H1 (cell line): Measurements from ENCODE around the gene BTBD9. TPM values are rescaled to one million over a fixed set of nuclear protein-coding genes. Genes with fewer than 3 reads are reported as not detected.

Experiments
- CTCF ChIA-PET: fragments of 300-600 bp; sonication (Branson Sonifier 250); formaldehyde crosslinking; loops from one replicate; lab custom pipeline; 2021; ENCODE audit not compliant: partially characterized antibody; lab: Charles Lee
- POLR2A ChIA-PET: fragments of 300-600 bp; sonication (Branson Sonifier 250); formaldehyde crosslinking; loops from one replicate; lab custom pipeline; 2021; ENCODE audit warnings: inconsistent platforms; ENCODE audit not compliant: partially characterized antibody; lab: Charles Lee
- DNase-seq, 2 experiments: peaks; one replicate each; pipeline versions ENCODE4 v3.0.0 to v3.0.0-alpha.2; 2010 to 2022; ENCODE audit warnings: low spot score in 2 of 2, low read depth in 1 of 2, mixed read lengths in 1 of 2
- FAIRE-seq: peaks from 2 replicates; lab custom pipeline; 2011; peaks lifted over from hg19 to GRCh38; lab: Jason Lieb, UNC
- H2AFZ ChIP-seq: 2 replicates; pipeline ENCODE4 v1.8.1; 2012; ENCODE audit warnings: low read length, inconsistent platforms
- H2AK5ac ChIP-seq: 2 replicates; pipeline ENCODE4 v1.6.1; 2013; ENCODE audit warnings: low read depth, low read length
- H2BK120ac ChIP-seq: replicated peaks from 2 replicates; pipeline ENCODE3; 2013; ENCODE audit warnings: low read depth, low read length, inconsistent platforms
- H2BK12ac ChIP-seq: 2 replicates; pipeline ENCODE4 v1.6.1; 2013; ENCODE audit warnings: low read depth, low read length
- H2BK15ac ChIP-seq: 2 replicates; pipeline ENCODE4 v1.6.1; 2013; ENCODE audit warnings: low read length
- H2BK20ac ChIP-seq: 2 replicates; pipeline ENCODE4 v1.6.1; 2013; ENCODE audit warnings: low read length
- H2BK5ac ChIP-seq: 2 replicates; pipeline ENCODE4 v1.6.1; 2013; ENCODE audit warnings: low read depth, low read length
- H3K14ac ChIP-seq: 2 replicates; pipeline ENCODE4 v1.6.1; 2013; ENCODE audit warnings: inconsistent platforms; ENCODE audit not compliant: insufficient read length
- H3K18ac ChIP-seq: 2 replicates; pipeline ENCODE4 v1.6.1; 2013; ENCODE audit warnings: low read length; ENCODE audit errors: extremely low read depth
- H3K23ac ChIP-seq: 2 replicates; pipeline ENCODE4 v1.6.1; 2013; ENCODE audit warnings: inconsistent platforms; ENCODE audit not compliant: insufficient read length
- H3K23me2 ChIP-seq: 2 replicates; pipeline ENCODE4 v1.6.1; 2013; ENCODE audit warnings: low read depth, low read length
- H3K27ac ChIP-seq: 2 replicates; pipeline ENCODE4 v1.6.1; 2011; ENCODE audit warnings: low read depth, low read length, inconsistent platforms
- H3K27me3 ChIP-seq, 4 experiments: replicated peaks in 1 of 4; 1 replicate in 1 of 4; 2 replicates in 3 of 4; pipeline versions ENCODE4 v1.6.1 to v1.8.1; 2011 to 2013; ENCODE audit warnings: low read length in 3 of 4, mild to moderate bottlenecking in 3 of 4, inconsistent platforms in 2 of 4, mixed read lengths in 2 of 4, moderate library complexity in 1 of 4; ENCODE audit not compliant: control insufficient read depth in 3 of 4, insufficient read depth in 3 of 4; ENCODE audit errors: extremely low read depth in 1 of 4
- H3K36me3 ChIP-seq, 4 experiments: 2 replicates each; pipeline versions ENCODE4 v1.6.1 to v1.8.1; 2011 to 2013; ENCODE audit warnings: mild to moderate bottlenecking in 4 of 4, low read length in 3 of 4, moderate library complexity in 2 of 4, control low read depth in 1 of 4, inconsistent platforms in 1 of 4; ENCODE audit not compliant: insufficient read depth in 4 of 4, control insufficient read depth in 2 of 4
- H3K4ac ChIP-seq: replicated peaks from 2 replicates; pipeline ENCODE3; 2013; ENCODE audit warnings: low read length, low read depth, mixed read lengths, inconsistent platforms; ENCODE audit not compliant: insufficient read length
- H3K4me1 ChIP-seq, 4 experiments: replicated peaks in 1 of 4; 1 replicate in 1 of 4; 2 replicates in 3 of 4; pipeline versions ENCODE4 v1.6.1 to v1.8.1; 2011 to 2013; ENCODE audit warnings: low read length in 3 of 4, inconsistent platforms in 2 of 4, mixed read lengths in 1 of 4; ENCODE audit not compliant: insufficient read depth in 4 of 4, control insufficient read depth in 3 of 4
- H3K4me2 ChIP-seq, 2 experiments: 2 replicates each; pipeline versions ENCODE4 v1.6.1 to v1.8.1; 2011 to 2013; ENCODE audit warnings: low read depth in 2 of 2, low read length in 2 of 2, control low read depth in 1 of 2, inconsistent platforms in 1 of 2, mild to moderate bottlenecking in 1 of 2; ENCODE audit not compliant: insufficient read depth in 1 of 2
- H3K4me3 ChIP-seq, 4 experiments: fragments of 200-600, 300-600 bp in 1 of 4; sonication (generic), shearing (Covaris generic), sonication (Bioruptor Twin) in 1 of 4; 2 replicates each; pipeline versions ENCODE4 v1.5.1 to v1.8.1; 2011 to 2016; ENCODE audit warnings: low read length in 4 of 4, low read depth in 3 of 4, control low read depth in 2 of 4, inconsistent platforms in 2 of 4, mild to moderate bottlenecking in 2 of 4, mixed read lengths in 1 of 4, moderate library complexity in 1 of 4; ENCODE audit not compliant: insufficient read depth in 2 of 4; ENCODE audit errors: extremely low read depth in 1 of 4
- H3K56ac ChIP-seq: replicated peaks from 2 replicates; pipeline ENCODE3; 2013; ENCODE audit warnings: low read depth, mild to moderate bottlenecking, mixed read lengths, low read length, inconsistent platforms; ENCODE audit not compliant: insufficient read length
- H3K79me1 ChIP-seq: 2 replicates; pipeline ENCODE4 v1.6.1; 2013; ENCODE audit warnings: low read depth, low read length, control low read depth
- H3K79me2 ChIP-seq, 2 experiments: 2 replicates each; pipeline versions ENCODE4 v1.6.1 to v1.8.1; 2012 to 2013; ENCODE audit warnings: low read length in 2 of 2, mild to moderate bottlenecking in 2 of 2, inconsistent platforms in 1 of 2; ENCODE audit not compliant: insufficient read depth in 2 of 2, control insufficient read depth in 1 of 2
- H3K9ac ChIP-seq, 4 experiments: replicated peaks in 1 of 4; 1 replicate in 1 of 4; 2 replicates in 3 of 4; pipeline versions ENCODE4 v1.6.1 to v1.8.1; 2011 to 2013; ENCODE audit warnings: low read depth in 3 of 4, low read length in 3 of 4, control low read depth in 2 of 4, mild to moderate bottlenecking in 2 of 4, moderate library complexity in 2 of 4, inconsistent platforms in 1 of 4; ENCODE audit errors: extremely low read depth in 1 of 4
- H3K9me3 ChIP-seq, 2 experiments: 2 replicates each; pipeline versions ENCODE4 v1.6.1 to v1.8.1; 2012 to 2013; ENCODE audit warnings: mild to moderate bottlenecking in 2 of 2, moderate library complexity in 2 of 2, control low read depth in 1 of 2, inconsistent platforms in 1 of 2, low read depth in 1 of 2, low read length in 1 of 2, mixed read lengths in 1 of 2; ENCODE audit not compliant: insufficient read depth in 2 of 2
- H4K20me1 ChIP-seq, 2 experiments: replicated peaks in 1 of 2; 2 replicates each; pipeline versions ENCODE3 to v1.8.1; 2011 to 2013; ENCODE audit warnings: inconsistent platforms in 2 of 2, low read length in 2 of 2, mild to moderate bottlenecking in 1 of 2; ENCODE audit not compliant: insufficient read depth in 2 of 2, control insufficient read depth in 1 of 2
- H4K5ac ChIP-seq: 2 replicates; pipeline ENCODE4 v1.6.1; 2013; ENCODE audit warnings: low read length, low read depth, mixed read lengths, inconsistent platforms; ENCODE audit not compliant: insufficient read length
- H4K8ac ChIP-seq: 2 replicates; pipeline ENCODE4 v1.8.0; 2013; ENCODE audit warnings: mild to moderate bottlenecking, moderate library complexity, low read length, inconsistent platforms; ENCODE audit not compliant: insufficient read depth; ENCODE audit errors: extremely low read depth
- H4K91ac ChIP-seq: replicated peaks from 2 replicates; pipeline ENCODE3; 2013; ENCODE audit warnings: low read length, mixed read lengths, inconsistent platforms; ENCODE audit not compliant: insufficient read length
- BACH1 ChIP-seq: IDR thresholded peaks from 2 replicates; pipeline ENCODE4 v1.6.1; 2012; ENCODE audit warnings: low read length, improper control_type of control experiment
- BCL11A ChIP-seq, 2 experiments: IDR thresholded peaks; one replicate each; pipeline ENCODE4 v1.6.1; 2011; ENCODE audit warnings: low read depth in 2 of 2, low read length in 2 of 2, mild to moderate bottlenecking in 2 of 2
- JUN ChIP-seq: IDR thresholded peaks from 2 replicates; pipeline ENCODE4 v1.6.1; 2011; ENCODE audit warnings: low read depth, mild to moderate bottlenecking, improper control_type of control experiment, low read length
- KDM5A ChIP-seq: fragments of 200-600 bp; IDR thresholded peaks from 2 replicates; pipeline ENCODE4 v1.7.1; 2012; ENCODE audit warnings: mild to moderate bottlenecking, low read length, inconsistent platforms, mixed read lengths
- POLR2AphosphoS5 ChIP-seq: IDR thresholded peaks from 2 replicates; pipeline ENCODE4 v1.6.1; 2011; ENCODE audit warnings: low read depth, low read length
- RXRA ChIP-seq: IDR thresholded peaks from 2 replicates; pipeline ENCODE4 v1.6.1; 2011; ENCODE audit warnings: low read depth, mild to moderate bottlenecking, low read length, moderate library complexity; ENCODE audit not compliant: insufficient read depth
- SIX5 ChIP-seq: IDR thresholded peaks from 2 replicates; pipeline ENCODE4 v1.6.1; 2011; ENCODE audit warnings: mild to moderate bottlenecking, low read depth, low read length
- SP1 ChIP-seq: IDR thresholded peaks from 2 replicates; pipeline ENCODE4 v1.6.1; 2011; ENCODE audit warnings: low read depth, low read length
- TCF12 ChIP-seq: IDR thresholded peaks from 2 replicates; pipeline ENCODE4 v1.6.1; 2011; ENCODE audit warnings: low read depth, mild to moderate bottlenecking, low read length
- ZNF274 ChIP-seq: IDR thresholded peaks from 2 replicates; pipeline ENCODE4 v1.7.0; 2012; ENCODE audit warnings: low read length, borderline replicate concordance; ENCODE audit errors: extremely low read depth
- WGBS, 2 experiments: shearing (Covaris generic) in 1 of 2; methylation state at CpG; one replicate each; pipeline versions ENCODE4 v1.1.6 to v1.1.7; 2013 to 2015; ENCODE audit warnings: low lambda C conversion rate in 2 of 2, mixed read lengths in 2 of 2, inconsistent platforms in 1 of 2, low coverage in 1 of 2, missing lambda C conversion rate in 1 of 2; ENCODE audit not compliant: insufficient replicate concordance in 2 of 2, insufficient coverage in 1 of 2, insufficient read length in 1 of 2; ENCODE audit errors: extremely low coverage in 1 of 2, missing lambda C conversion rate in 1 of 2; 5-methylcytosine and 5-hydroxymethylcytosine counted together
- polyA plus RNA-seq, 7 experiments: library from polyadenylated mRNA; depleted of rRNA in 3 of 7; stranded (reverse) in 5 of 7; unstranded in 2 of 7; fragments of >200 nt in 5 of 7; fragments of 200-250 nt in 2 of 7; gene quantifications; 1 replicate in 5 of 7; 2 replicates in 1 of 7; 4 replicates in 1 of 7; pipeline versions ENCODE4 v1.2.1 to v1.2.3, GENCODE V29; 2011 to 2013; ENCODE audit warnings: missing spikeins in 2 of 7, mixed read lengths in 2 of 7
- total RNA-seq: library from RNA; stranded (reverse); fragmentation: NEBNext Ultra II Directional; extraction: Animal tissue kit (Norgen Biotek cat#: 25700); gene quantifications from 2 replicates; pipeline ENCODE4 v1.2.1, GENCODE V29; 2021
- TF ChIP-seq, protein P1 (sequence below): IDR thresholded peaks from 2 replicates; pipeline ENCODE4 v1.6.1; 2012; ENCODE audit warnings: inconsistent platforms
- TF ChIP-seq, protein P2 (sequence below): IDR thresholded peaks from 2 replicates; pipeline ENCODE4 v1.6.1; 2012; ENCODE audit warnings: low read length, inconsistent platforms
- TF ChIP-seq, protein P3 (sequence below): IDR thresholded peaks from 2 replicates; pipeline ENCODE4 v1.6.1; 2011; ENCODE audit warnings: low read depth, mild to moderate bottlenecking, low read length; ENCODE audit not compliant: insufficient read depth

The BTBD9 gene
- total and polyA plus RNA-seq, 2 of the 8 experiments (the other 6 are each of a cell fraction or from before 2014, with no cell fraction given), result 0.92 to 4.1 TPM

DNA sequence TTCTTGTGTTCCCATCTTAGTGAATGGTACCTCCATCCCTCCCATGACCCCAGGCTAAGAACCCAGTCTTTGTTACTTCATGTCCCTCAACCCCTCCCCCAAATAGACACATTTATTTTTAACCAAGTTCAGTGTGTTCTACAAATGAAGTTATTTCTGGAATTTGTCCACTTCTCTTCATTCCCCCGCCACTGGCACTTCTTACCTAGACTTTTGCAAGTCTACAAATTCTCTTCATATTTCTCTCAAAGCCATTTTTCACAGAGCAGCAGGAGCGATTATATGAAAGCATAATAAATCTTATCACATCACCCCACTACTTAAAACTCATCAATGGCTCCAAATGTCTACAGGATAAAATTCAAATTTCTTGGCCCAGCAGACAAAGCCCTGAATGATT, 131.4 kb downstream of the BTBD9 start:
- H3K18ac ChIP-seq, result no peak overlapping the region
- 93% methylated on average over 2 of the region's 2 CpGs; no CpG with 5 or more reads in 1 of the 2 experiments for WGBS, 2 experiments
- peaks cover 0 to 10% (median 7%) of the 10 kb centered on the region in 4 experiments; a peak in 4 of 7 replicates for H3K4me1 ChIP-seq
- H4K20me1 ChIP-seq, result no peaks in the 10 kb centered on the region
- H3K14ac ChIP-seq, result no peak overlapping the region
- CTCF ChIA-PET, result interaction anchor here (1.0 kb wide), 2 partner anchors 62 to 116 kb away, joined by 3 read pairs; no protein-coding TSS in a partner anchor
- POLR2A ChIA-PET, result no interaction called here
- no peak overlapping the region for H3K4ac ChIP-seq
- no peaks in the 10 kb centered on the region for H3K79me2 ChIP-seq
- no peaks in the 10 kb centered on the region for H3K79me1 ChIP-seq
- no peak overlapping the region for H2BK20ac ChIP-seq
- no peak overlapping the region; the same call in 1 of the 2 replicates for H3K27ac ChIP-seq
- H2BK12ac ChIP-seq, result no peak overlapping the region
- no peak overlapping the region for H2AK5ac ChIP-seq
- H3K23ac ChIP-seq, result no peak overlapping the region
- H3K36me3 ChIP-seq, result no peaks in the 10 kb centered on the region
- H2BK15ac ChIP-seq, result no peak overlapping the region
- H2BK5ac ChIP-seq, result no peak overlapping the region
- FAIRE-seq (no peak), DNase-seq (no peak)
- no peak overlapping the region for H4K8ac ChIP-seq
- no peak overlapping the region for H3K4me2 ChIP-seq
- no peak overlapping the region for H3K4me3 ChIP-seq
- H2BK120ac ChIP-seq, result no peak overlapping the region
- H3K23me2 ChIP-seq, result no peaks in the 10 kb centered on the region; the same call in 1 of the 2 replicates
- H2AFZ ChIP-seq, result no peak overlapping the region
- no peaks in the 10 kb centered on the region for H3K9me3 ChIP-seq
- H3K27me3 ChIP-seq, result no peaks in the 10 kb centered on the region
- no peak overlapping the region for H4K91ac ChIP-seq
- H3K56ac ChIP-seq, result no peak overlapping the region
- no peak overlapping the region for H4K5ac ChIP-seq
- no peak overlapping the region for H3K9ac ChIP-seq
- TF ChIP-seq, protein P1, sequence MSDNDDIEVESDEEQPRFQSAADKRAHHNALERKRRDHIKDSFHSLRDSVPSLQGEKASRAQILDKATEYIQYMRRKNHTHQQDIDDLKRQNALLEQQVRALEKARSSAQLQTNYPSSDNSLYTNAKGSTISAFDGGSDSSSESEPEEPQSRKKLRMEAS, result no peak
- TF ChIP-seq, protein P2, sequence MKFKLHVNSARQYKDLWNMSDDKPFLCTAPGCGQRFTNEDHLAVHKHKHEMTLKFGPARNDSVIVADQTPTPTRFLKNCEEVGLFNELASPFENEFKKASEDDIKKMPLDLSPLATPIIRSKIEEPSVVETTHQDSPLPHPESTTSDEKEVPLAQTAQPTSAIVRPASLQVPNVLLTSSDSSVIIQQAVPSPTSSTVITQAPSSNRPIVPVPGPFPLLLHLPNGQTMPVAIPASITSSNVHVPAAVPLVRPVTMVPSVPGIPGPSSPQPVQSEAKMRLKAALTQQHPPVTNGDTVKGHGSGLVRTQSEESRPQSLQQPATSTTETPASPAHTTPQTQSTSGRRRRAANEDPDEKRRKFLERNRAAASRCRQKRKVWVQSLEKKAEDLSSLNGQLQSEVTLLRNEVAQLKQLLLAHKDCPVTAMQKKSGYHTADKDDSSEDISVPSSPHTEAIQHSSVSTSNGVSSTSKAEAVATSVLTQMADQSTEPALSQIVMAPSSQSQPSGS, result no peak
- TF ChIP-seq TCF12 (no peak), BACH1 (no peak), SIX5 (no peak), POLR2AphosphoS5 (no peak), SP1 (no peak), ZNF274 (no peak), RXRA (no peak), BCL11A (IDR thresholded peaks at IDR 0.05; ENCODE audit: low read depth in 2 of 2, low read length in 2 of 2) (no peak), JUN (no peak), KDM5A (no peak)
- TF ChIP-seq, protein P3, sequence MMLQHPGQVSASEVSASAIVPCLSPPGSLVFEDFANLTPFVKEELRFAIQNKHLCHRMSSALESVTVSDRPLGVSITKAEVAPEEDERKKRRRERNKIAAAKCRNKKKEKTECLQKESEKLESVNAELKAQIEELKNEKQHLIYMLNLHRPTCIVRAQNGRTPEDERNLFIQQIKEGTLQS, result no peak
